Activated CD8-positive, alpha-beta memory T cell treated with anti-CD3 and anti-CD28 coated beads, Interleukin-2, amount 50 U/mL, for 24 hours (primary cell): ENCODE results near the gene SIAH1.
"Not testable (repeated sequence)": the region's sequence is repeated elsewhere in the genome, so short reads cannot be mapped to it uniquely, and the experiment has no call there.

Experiments used
- DNase-seq: peaks from one replicate; pipeline ENCODE4 v3.0.0-alpha.2; 2020; ENCODE audit errors: extremely low read depth

SIAH1 gene

GRCh38 chr16:48393485-48394354 lies 8.5 kb upstream of the SIAH1 start:
- no peak for DNase-seq

- DNase-seq = no peak
Measured at GRCh38 chr16:48392407-48392806, 7.2 kb upstream of the SIAH1 start.

- DNase-seq = no peak
Measured at GRCh38 chr16:48386559-48387312, 1.5 kb upstream of the SIAH1 start.

GRCh38 chr16:48384520-48385252 lies 527 bp downstream of the SIAH1 start:
- DNase-seq = no peak

- DNase-seq = no peak
Measured at GRCh38 chr16:48383877-48384519, 1.2 kb downstream of the SIAH1 start.

- DNase-seq = no peak
Measured at GRCh38 chr16:48383009-48383876, 2.0 kb downstream of the SIAH1 start.

- DNase-seq = no peak
Measured at GRCh38 chr16:48382131-48382530, 3.1 kb downstream of the SIAH1 start.

- no peak for DNase-seq
Measured at GRCh38 chr16:48381201-48381600, 4.0 kb downstream of the SIAH1 start.

- no peak for DNase-seq
Measured at GRCh38 chr16:48378836-48379235, 6.4 kb downstream of the SIAH1 start.

GRCh38 chr16:48378276-48378675 lies 6.9 kb downstream of the SIAH1 start:
- no peak for DNase-seq

GRCh38 chr16:48377301-48377700 lies 7.9 kb downstream of the SIAH1 start:
- DNase-seq = not testable (repeated sequence)

- no peak for DNase-seq
Measured at GRCh38 chr16:48374255-48374654, 11.0 kb downstream of the SIAH1 start.

- DNase-seq = no peak
Measured at GRCh38 chr16:48373258-48374029, 11.8 kb downstream of the SIAH1 start.

GRCh38 chr16:48372744-48373143 lies 12.5 kb downstream of the SIAH1 start:
- DNase-seq = no peak

- no peak for DNase-seq
Measured at GRCh38 chr16:48371393-48371780, 13.8 kb downstream of the SIAH1 start.

GRCh38 chr16:48370668-48371392 lies 14.4 kb downstream of the SIAH1 start:
- DNase-seq = not testable (repeated sequence)

GRCh38 chr16:48370229-48370628 lies 15.0 kb downstream of the SIAH1 start:
- no peak for DNase-seq

GRCh38 chr16:48369765-48370164 lies 15.4 kb downstream of the SIAH1 start:
- no peak for DNase-seq

GRCh38 chr16:48367441-48368049 lies 17.7 kb downstream of the SIAH1 start:
- no peak for DNase-seq
